ENCODE measurements around the gene CADPS2. TPM values are rescaled to one million over a fixed set of nuclear protein-coding genes. Genes with fewer than 3 reads are reported as not detected.
"Not testable (repeated sequence)": the region's sequence is repeated elsewhere in the genome, so short reads cannot be mapped to it uniquely, and the experiment has no call there.

Gene CADPS2
- polyA plus RNA-seq, 1 experiment, result 0.38 TPM

DNA sequence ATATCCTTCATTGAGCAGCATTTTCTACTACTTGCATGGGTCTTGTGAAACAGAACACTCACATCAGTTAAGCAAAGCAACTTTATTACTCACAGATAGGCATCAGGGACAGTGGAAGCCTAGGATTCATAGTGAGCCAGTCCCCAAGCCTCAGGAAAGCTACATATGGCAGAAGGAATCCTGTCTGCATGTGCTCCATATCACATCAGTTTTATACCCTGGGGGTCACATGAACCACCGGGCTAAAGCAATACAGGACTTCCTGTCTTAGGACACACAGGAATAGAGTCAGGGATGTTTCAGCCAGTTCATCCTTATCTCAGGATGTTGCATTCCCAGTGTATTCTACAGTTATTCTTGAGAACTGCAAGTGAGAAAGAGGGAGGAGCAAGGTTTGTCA lies 596.8 kb downstream of the CADPS2 start:
- Histone ChIP-seq H3K36me3 (ENCODE audit: control insufficient read depth, insufficient read depth, low read length) (no peaks in the 10 kb centered on the region), H3K27me3 (ENCODE audit: control insufficient read depth, insufficient read depth, low read length) (no peaks in the 10 kb centered on the region), H3K4me3 (ENCODE audit: low read depth, low read length) (no peak overlapping the region)
- ChIA-PET CTCF (no interaction called here), POLR2A (no interaction called here)
- DNase-seq (ENCODE audit: low read depth), result no peak
- no peak for TF ChIP-seq CTCF (IDR thresholded peaks at IDR 0.05; ENCODE audit: insufficient read depth, low read depth, low read length)

DNA sequence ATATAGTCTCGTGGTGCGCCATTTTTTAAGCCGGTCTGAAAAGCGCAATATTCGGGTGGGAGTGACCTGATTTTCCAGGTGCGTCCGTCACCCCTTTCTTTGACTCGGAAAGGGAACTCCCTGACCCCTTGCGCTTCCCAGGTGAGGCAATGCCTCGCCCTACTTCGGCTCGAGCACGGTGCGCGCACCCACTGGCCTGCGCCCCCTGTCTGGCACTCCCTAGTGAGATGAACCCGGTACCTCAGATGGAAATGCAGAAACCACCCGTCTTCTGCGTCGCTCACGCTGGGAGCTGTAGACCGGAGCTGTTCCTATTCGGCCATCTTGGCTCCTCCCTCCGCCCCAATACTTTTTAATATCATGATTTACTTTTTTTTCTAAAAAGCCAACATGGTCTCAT lies 601.7 kb downstream of the CADPS2 start:
- DNase-seq (ENCODE audit: low read depth); CTCF ChIA-PET; H3K27me3 ChIP-seq (ENCODE audit: control insufficient read depth, insufficient read depth, low read length); POLR2A ChIA-PET; H3K4me3 ChIP-seq (ENCODE audit: low read depth, low read length); H3K36me3 ChIP-seq (ENCODE audit: control insufficient read depth, insufficient read depth, low read length): not testable (repeated sequence)

- no peak overlapping the region for H3K4me3 ChIP-seq (ENCODE audit: low read depth, low read length)
- POLR2A ChIA-PET, result no interaction called here
- no peak for TF ChIP-seq CTCF (IDR thresholded peaks at IDR 0.05; ENCODE audit: insufficient read depth, low read depth, low read length)
- H3K36me3 ChIP-seq (ENCODE audit: control insufficient read depth, insufficient read depth, low read length), result no peaks in the 10 kb centered on the region
- CTCF ChIA-PET, result no interaction called here
- no peaks in the 10 kb centered on the region for H3K27me3 ChIP-seq (ENCODE audit: control insufficient read depth, insufficient read depth, low read length)
- no peak for DNase-seq (ENCODE audit: low read depth)
Observed at GRCh38 chr7:122273117-122273516, 613.1 kb downstream of the CADPS2 start.

DNA sequence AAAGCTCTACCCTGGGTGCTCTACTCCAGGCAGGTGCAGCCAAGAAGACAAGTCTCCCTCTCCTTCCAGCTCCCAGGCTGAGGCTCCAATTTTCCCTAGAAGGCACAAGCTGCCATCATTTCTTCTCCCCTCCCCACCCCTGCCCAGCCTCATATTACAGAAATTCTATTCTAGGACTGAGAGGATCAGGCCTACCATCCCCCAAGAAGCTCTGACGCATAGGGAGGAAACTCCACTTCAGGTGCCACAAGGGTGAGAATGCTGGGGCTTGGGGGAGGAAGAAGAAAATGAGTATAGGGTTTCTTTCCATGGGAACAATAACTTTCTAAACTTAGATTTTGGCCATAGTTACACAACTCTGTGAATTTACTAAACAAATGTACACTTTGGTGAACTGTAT lies 617.0 kb downstream of the CADPS2 start:
- Histone ChIP-seq H3K27me3 (ENCODE audit: control insufficient read depth, insufficient read depth, low read length) (no peaks in the 10 kb centered on the region), H3K4me3 (ENCODE audit: low read depth, low read length) (no peak overlapping the region), H3K36me3 (ENCODE audit: control insufficient read depth, insufficient read depth, low read length) (no peaks in the 10 kb centered on the region)
- DNase-seq (ENCODE audit: low read depth), result no peak
- CTCF ChIA-PET, result no interaction called here
- TF ChIP-seq CTCF (IDR thresholded peaks at IDR 0.05; ENCODE audit: insufficient read depth, low read depth, low read length), result no peak
- POLR2A ChIA-PET, result no interaction called here

Small RNA genes within 50 kb of the gene (small RNA-seq; reads per million reads assigned to genes)
- not detected for gene AC006463.1 (ENCODE audit: insufficient read length, low read depth, low replicate concordance)

Other genes with a start within 250 kb of the CADPS2 start
- not detected in 2 replicates for gene RNF133, start 187.3 kb downstream of the CADPS2 start, polyA plus RNA-seq (2011; rRNA removed)
- not detected in 2 replicates for gene RNF148, start 183.5 kb downstream of the CADPS2 start, polyA plus RNA-seq (2011; rRNA removed)
- not detected in 2 replicates for gene TAS2R16, start 109.2 kb upstream of the CADPS2 start, polyA plus RNA-seq (2011; rRNA removed)